ENCODE results near the gene THSD8. TPM values are rescaled to one million over a fixed set of nuclear protein-coding genes. Genes with fewer than 3 reads are reported as not detected.

THSD8 gene
- polyA plus RNA-seq, 4 donors: 2.9 to 4.0 (median 3.1) TPM; not detected in 1

- 6 to 11% (median 7%) methylated on average over 36 to 39 of the region's 39 CpGs for WGBS, 3 donors
- peaks cover 0 to 5% of the 10 kb centered on the region in 2 donors for H3K9me3 ChIP-seq (ENCODE audit: control insufficient read depth in 2 of 2, insufficient read depth in 1 of 2, low read depth in 1 of 2, low read length in 1 of 2)
- FAIRE-seq (no peak), DNase-seq (peak; percentile 30 to 39)
- H3K27ac ChIP-seq (ENCODE audit: low read depth in 1 of 3, low read length in 2 of 3): no peak overlapping the region
- peaks cover 0 to 7% (median 4%) of the 10 kb centered on the region in 3 donors for H3K4me1 ChIP-seq (ENCODE audit: control insufficient read depth in 3 of 3, insufficient read depth in 2 of 3, low read depth in 1 of 3, low read length in 2 of 3)
- peaks cover 3 to 88% (median 57%) of the 10 kb centered on the region in 3 donors for H3K27me3 ChIP-seq (ENCODE audit: control insufficient read depth in 3 of 3, insufficient read depth in 3 of 3, low read length in 3 of 3)
- no peaks in the 10 kb centered on the region for H3K36me3 ChIP-seq (ENCODE audit: control insufficient read depth in 3 of 3, insufficient read depth in 2 of 3, low read depth in 1 of 3, low read length in 3 of 3)
- no peak overlapping the region for H3K4me3 ChIP-seq (ENCODE audit: low read depth in 1 of 3, low read length in 3 of 3)
Observed at GRCh38 chr19:12834976-12835757, 33.3 kb downstream of the THSD8 start.

GRCh38 chr19:12836529-12836863 is 34.6 kb downstream of the THSD8 start:
- peaks cover 3 to 93% (median 61%) of the 10 kb centered on the region in 3 donors for H3K27me3 ChIP-seq (ENCODE audit: control insufficient read depth in 3 of 3, insufficient read depth in 3 of 3, low read length in 3 of 3)
- FAIRE-seq (no peak), DNase-seq (no peak)
- peaks cover 0 to 5% of the 10 kb centered on the region in 2 donors for H3K9me3 ChIP-seq (ENCODE audit: control insufficient read depth in 2 of 2, insufficient read depth in 1 of 2, low read depth in 1 of 2, low read length in 1 of 2)
- H3K36me3 ChIP-seq (ENCODE audit: control insufficient read depth in 3 of 3, insufficient read depth in 2 of 3, low read depth in 1 of 3, low read length in 3 of 3): no peaks in the 10 kb centered on the region
- WGBS, 3 donors: 3 to 6% (median 5%) methylated on average over 6 of the region's 6 CpGs
- H3K4me1 ChIP-seq (ENCODE audit: control insufficient read depth in 3 of 3, insufficient read depth in 2 of 3, low read depth in 1 of 3, low read length in 2 of 3): peaks cover 0 to 8% (median 7%) of the 10 kb centered on the region in 3 donors
- no peak overlapping the region for H3K4me3 ChIP-seq (ENCODE audit: low read depth in 1 of 3, low read length in 3 of 3)
- no peak overlapping the region for H3K27ac ChIP-seq (ENCODE audit: low read depth in 1 of 3, low read length in 2 of 3)

DNA sequence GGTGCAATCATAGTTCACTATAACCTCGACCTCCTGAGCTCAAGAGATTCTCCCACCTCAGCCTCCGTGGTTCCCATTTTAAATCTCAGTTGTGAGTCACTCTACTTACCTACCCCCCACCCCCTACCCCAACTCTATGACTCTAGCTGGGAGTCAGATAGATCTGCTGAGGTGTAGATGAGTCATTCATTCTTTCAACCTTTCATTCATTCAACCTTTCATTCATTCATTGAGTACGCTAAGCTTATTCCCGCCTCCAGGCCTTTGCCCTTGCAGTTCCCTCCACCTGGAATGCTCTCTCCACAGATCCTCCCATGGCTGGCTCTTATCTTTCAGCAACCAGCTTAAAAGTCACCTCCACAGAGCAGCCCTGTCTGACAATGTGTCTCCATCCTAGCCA is 35.4 kb downstream of the THSD8 start:
- H3K4me1 ChIP-seq (ENCODE audit: control insufficient read depth in 3 of 3, insufficient read depth in 2 of 3, low read depth in 1 of 3, low read length in 2 of 3): peaks cover 0 to 8% (median 7%) of the 10 kb centered on the region in 3 donors

DNA sequence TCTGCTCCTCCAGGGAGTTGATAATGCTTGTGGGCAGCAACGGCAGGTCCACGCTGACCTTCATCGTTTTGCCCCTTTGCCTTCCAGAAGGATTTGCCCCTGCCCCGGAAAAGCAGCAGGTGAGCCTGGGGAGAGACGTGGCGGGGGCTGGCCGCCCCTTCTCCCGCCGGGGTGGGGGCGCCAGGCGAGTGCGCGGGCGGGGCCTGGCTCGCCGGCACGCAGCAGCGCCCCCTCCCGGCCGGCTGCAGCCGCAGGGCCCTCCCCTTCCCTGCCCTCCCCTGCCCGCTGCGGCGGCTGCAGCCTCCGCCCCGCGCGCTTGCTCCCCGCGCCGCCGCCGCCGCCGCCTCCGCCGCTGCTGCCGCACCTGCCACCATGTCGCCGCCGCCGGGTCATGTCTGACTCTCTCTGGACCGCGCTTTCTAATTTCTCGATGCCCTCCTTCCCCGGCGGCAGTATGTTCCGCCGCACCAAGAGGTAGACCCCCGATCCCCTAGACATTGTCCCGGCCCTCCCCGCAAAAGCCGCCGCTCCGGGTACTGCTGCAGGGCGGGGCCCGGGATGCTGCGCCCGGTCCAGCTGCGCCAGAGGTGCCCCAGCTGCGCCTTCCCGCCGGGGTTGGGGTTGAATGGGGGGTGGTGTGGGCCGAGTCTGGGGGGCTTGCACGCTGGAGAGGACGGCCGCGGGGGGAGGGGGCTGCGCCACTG is 36.5 kb downstream of the THSD8 start, which contains the start of gene MAST1:
Gene MAST1, plus strand, starts transcription at position 334 of the 704 bp plus-strand sequence. Its CDS starts 58 bp downstream, at position 392.
- H3K4me3 ChIP-seq (ENCODE audit: low read depth in 1 of 3, low read length in 3 of 3): peak within 1 kb of the TSS in 2 of 3 donors; percentile 18 to 31
- WGBS, 3 donors: 1% methylated on average over 30 to 69 of the region's 69 CpGs
- H3K27ac ChIP-seq (ENCODE audit: low read depth in 1 of 3, low read length in 2 of 3): no peak within 1 kb of the TSS
- H3K4me1 ChIP-seq (ENCODE audit: control insufficient read depth in 3 of 3, insufficient read depth in 2 of 3, low read depth in 1 of 3, low read length in 2 of 3): peaks cover 0 to 8% (median 2%) of the 10 kb centered on the region in 3 donors
- DNase-seq (peak; percentile 29 to 72), FAIRE-seq (no peak)
- peaks cover 3 to 89% (median 60%) of the 10 kb centered on the region in 3 donors for H3K27me3 ChIP-seq (ENCODE audit: control insufficient read depth in 3 of 3, insufficient read depth in 3 of 3, low read length in 3 of 3)
- H3K9me3 ChIP-seq (ENCODE audit: control insufficient read depth in 2 of 2, insufficient read depth in 1 of 2, low read depth in 1 of 2, low read length in 1 of 2): peaks cover 0 to 5% of the 10 kb centered on the region in 2 donors
- no peaks in the 10 kb centered on the region for H3K36me3 ChIP-seq (ENCODE audit: control insufficient read depth in 3 of 3, insufficient read depth in 2 of 3, low read depth in 1 of 3, low read length in 3 of 3)

More for the DNA sequence above, 35.4 kb downstream of the THSD8 start:
- peaks cover 0 to 5% of the 10 kb centered on the region in 2 donors for H3K9me3 ChIP-seq (ENCODE audit: control insufficient read depth in 2 of 2, insufficient read depth in 1 of 2, low read depth in 1 of 2, low read length in 1 of 2)
- H3K36me3 ChIP-seq (ENCODE audit: control insufficient read depth in 3 of 3, insufficient read depth in 2 of 3, low read depth in 1 of 3, low read length in 3 of 3): no peaks in the 10 kb centered on the region
- no peak overlapping the region for H3K4me3 ChIP-seq (ENCODE audit: low read depth in 1 of 3, low read length in 3 of 3)
- no peak for DNase-seq
- peaks cover 3 to 96% (median 66%) of the 10 kb centered on the region in 3 donors for H3K27me3 ChIP-seq (ENCODE audit: control insufficient read depth in 3 of 3, insufficient read depth in 3 of 3, low read length in 3 of 3)
- WGBS, 3 donors: 41 to 66% (median 55%) methylated on average over 4 of the region's 4 CpGs
- FAIRE-seq: no peak
- H3K27ac ChIP-seq (ENCODE audit: low read depth in 1 of 3, low read length in 2 of 3): no peak overlapping the region

DNA sequence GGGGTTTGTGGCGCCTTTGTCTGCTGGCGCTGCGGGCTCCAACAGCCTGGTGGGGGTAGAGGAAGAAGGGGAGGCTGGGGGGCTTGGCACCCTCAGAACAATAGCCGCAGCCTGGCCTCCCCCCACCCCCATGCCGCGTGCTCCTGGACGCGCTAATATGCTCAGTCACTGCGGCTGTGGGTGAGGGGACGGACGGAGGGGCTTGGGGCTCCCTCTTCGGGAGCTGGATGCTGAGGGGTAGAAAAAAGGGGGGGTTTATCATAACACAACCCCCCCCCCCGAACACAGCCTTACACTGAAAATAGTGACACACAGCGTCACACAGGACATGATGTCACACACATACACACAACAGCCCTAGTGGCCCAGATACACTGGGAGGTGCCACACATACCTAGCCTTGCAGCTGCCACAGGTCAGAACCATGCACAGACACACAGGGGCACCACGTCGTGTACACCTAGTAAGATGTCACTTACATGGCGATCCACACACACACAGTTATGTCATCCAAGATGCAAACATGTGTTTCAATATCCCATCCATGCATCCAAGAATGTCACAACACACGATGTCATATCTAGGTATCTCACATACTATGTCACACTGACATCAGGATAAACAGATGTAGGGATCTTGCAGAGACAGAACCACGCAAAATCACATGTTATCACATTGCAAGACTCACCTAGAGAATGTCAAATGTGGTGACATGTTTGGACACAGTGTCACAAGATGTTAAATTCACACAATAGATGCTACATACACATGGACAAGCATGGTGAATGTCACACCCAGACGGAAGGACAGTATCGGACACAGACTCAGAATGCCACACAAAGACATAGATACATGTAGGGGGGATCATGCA is 37.3 kb downstream of the THSD8 start:
- no peak for FAIRE-seq
- H3K36me3 ChIP-seq (ENCODE audit: control insufficient read depth in 3 of 3, insufficient read depth in 2 of 3, low read depth in 1 of 3, low read length in 3 of 3): no peaks in the 10 kb centered on the region
- no peak overlapping the region for H3K27ac ChIP-seq (ENCODE audit: low read depth in 1 of 3, low read length in 2 of 3)
- peaks cover 0 to 8% (median 0%) of the 10 kb centered on the region in 3 donors for H3K4me1 ChIP-seq (ENCODE audit: control insufficient read depth in 3 of 3, insufficient read depth in 2 of 3, low read depth in 1 of 3, low read length in 2 of 3)
- H3K9me3 ChIP-seq (ENCODE audit: control insufficient read depth in 2 of 2, insufficient read depth in 1 of 2, low read depth in 1 of 2, low read length in 1 of 2): peaks cover 0 to 5% of the 10 kb centered on the region in 2 donors
- 15 to 24% (median 15%) methylated on average over 19 to 21 of the region's 21 CpGs for WGBS, 3 donors
- H3K27me3 ChIP-seq (ENCODE audit: control insufficient read depth in 3 of 3, insufficient read depth in 3 of 3, low read length in 3 of 3): peaks cover 3 to 87% (median 59%) of the 10 kb centered on the region in 3 donors
- DNase-seq: no peak
- peak overlapping the region in 2 of 3 donors; percentile 18 to 31 for H3K4me3 ChIP-seq (ENCODE audit: low read depth in 1 of 3, low read length in 3 of 3)

DNA sequence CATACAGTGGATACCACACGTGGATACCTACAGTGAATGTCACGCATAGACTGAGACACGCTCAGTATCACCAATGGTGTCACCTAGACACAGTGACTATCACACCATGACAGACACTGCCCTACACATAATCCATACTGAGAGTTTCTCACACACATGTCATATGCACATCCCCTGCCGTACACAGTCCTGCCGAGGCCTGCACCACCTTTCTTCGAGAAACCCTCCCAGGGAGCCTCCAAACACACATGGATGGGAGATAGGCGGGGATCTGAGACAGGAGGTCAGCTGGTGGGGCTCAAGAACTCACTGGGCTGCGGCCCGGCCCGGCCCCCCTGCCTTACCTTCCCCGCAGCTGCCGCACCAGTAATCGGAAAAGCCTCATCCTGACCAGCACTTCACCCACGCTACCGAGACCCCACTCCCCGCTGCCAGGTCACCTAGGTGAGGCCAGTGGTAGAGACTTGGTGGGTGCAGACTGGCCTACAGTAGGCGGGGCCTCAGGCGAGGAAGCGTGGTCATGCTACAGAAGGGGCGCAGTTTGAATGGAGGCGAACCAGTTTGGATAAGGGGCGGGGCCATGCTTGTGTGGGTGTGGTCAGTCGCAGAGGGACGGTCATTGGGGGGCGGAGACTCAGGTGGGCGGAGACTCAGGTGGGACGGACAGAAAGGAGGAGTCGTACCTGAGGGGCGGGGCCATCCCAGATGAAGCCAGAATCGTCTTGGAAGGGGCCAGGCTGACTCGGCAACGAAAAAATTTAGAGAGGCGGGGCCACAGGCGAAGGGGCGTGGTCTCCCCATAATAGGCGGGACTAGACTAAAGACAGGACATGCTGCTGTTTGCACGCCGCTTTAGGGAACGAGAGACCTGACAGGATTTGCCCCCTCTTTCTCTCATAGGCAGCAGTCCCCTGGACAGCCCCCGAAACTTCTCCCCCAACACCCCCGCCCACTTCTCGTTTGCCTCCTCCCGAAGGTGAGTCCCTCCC is 38.5 kb downstream of the THSD8 start:
- WGBS, 3 donors: 20 to 24% (median 23%) methylated on average over 42 to 43 of the region's 43 CpGs
- Histone ChIP-seq H3K27me3 (ENCODE audit: control insufficient read depth in 3 of 3, insufficient read depth in 3 of 3, low read length in 3 of 3) (peaks cover 3 to 79% (median 46%) of the 10 kb centered on the region in 3 donors), H3K36me3 (ENCODE audit: control insufficient read depth in 3 of 3, insufficient read depth in 2 of 3, low read depth in 1 of 3, low read length in 3 of 3) (no peaks in the 10 kb centered on the region), H3K27ac (ENCODE audit: low read depth in 1 of 3, low read length in 2 of 3) (no peak overlapping the region), H3K9me3 (ENCODE audit: control insufficient read depth in 2 of 2, insufficient read depth in 1 of 2, low read depth in 1 of 2, low read length in 1 of 2) (no peaks in the 10 kb centered on the region), H3K4me3 (ENCODE audit: low read depth in 1 of 3, low read length in 3 of 3) (peak overlapping the region in 1 of 3 donors; percentile 11), H3K4me1 (ENCODE audit: control insufficient read depth in 3 of 3, insufficient read depth in 2 of 3, low read depth in 1 of 3, low read length in 2 of 3) (peaks cover 0 to 8% (median 0%) of the 10 kb centered on the region in 3 donors)
- peak; percentile 61 to 65 for DNase-seq
- FAIRE-seq: no peak

DNA sequence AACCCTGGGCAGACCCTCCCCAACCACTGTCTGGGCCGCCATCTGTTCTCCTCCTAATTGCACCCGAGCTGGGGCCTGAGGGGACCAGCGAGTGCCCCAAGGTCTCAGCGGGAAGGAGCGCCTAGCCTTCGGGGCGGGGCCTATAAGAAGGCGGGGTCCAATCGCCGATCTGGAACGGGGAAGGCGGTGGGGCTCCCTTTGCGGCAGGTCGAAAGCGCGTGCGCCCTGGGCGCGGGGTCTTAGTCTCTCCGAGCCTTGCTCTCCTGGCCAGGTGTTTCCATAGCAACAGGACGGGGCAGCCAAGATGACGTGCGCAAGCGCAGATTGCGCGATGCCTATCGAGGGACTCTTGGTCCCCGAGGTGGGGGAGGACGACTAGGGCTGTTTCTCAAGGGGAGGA is 39.2 kb downstream of the THSD8 start:
- DNase-seq: peak in 1 of 2 donors; percentile 43
- Histone ChIP-seq H3K4me3 (ENCODE audit: low read depth in 1 of 3, low read length in 3 of 3) (peak overlapping the region in 1 of 3 donors; percentile 11), H3K4me1 (ENCODE audit: control insufficient read depth in 3 of 3, insufficient read depth in 2 of 3, low read depth in 1 of 3, low read length in 2 of 3) (peaks cover 0 to 8% (median 0%) of the 10 kb centered on the region in 3 donors), H3K27me3 (ENCODE audit: control insufficient read depth in 3 of 3, insufficient read depth in 3 of 3, low read length in 3 of 3) (peaks cover 3 to 73% (median 39%) of the 10 kb centered on the region in 3 donors), H3K27ac (ENCODE audit: low read depth in 1 of 3, low read length in 2 of 3) (no peak overlapping the region), H3K36me3 (ENCODE audit: control insufficient read depth in 3 of 3, insufficient read depth in 2 of 3, low read depth in 1 of 3, low read length in 3 of 3) (no peaks in the 10 kb centered on the region), H3K9me3 (ENCODE audit: control insufficient read depth in 2 of 2, insufficient read depth in 1 of 2, low read depth in 1 of 2, low read length in 1 of 2) (no peaks in the 10 kb centered on the region)
- no peak for FAIRE-seq
- WGBS, 3 donors: 3 to 6% (median 4%) methylated on average over 29 of the region's 29 CpGs
